Hippocampal formation (tissue), 2 donors: ENCODE data around the gene SCAPER.
A peak's percentile ranks its signal among the peaks of the same experiment; 100 is the strongest.
"Not testable (repeated sequence)": the region's sequence is repeated elsewhere in the genome, so short reads cannot be mapped to it uniquely, and the experiment has no call there.

Experiments
- DNase-seq, 2 donors: peaks; one replicate each; lab custom pipeline; 2025; lab: John Stamatoyannopoulos, UW

The SCAPER gene

DNA sequence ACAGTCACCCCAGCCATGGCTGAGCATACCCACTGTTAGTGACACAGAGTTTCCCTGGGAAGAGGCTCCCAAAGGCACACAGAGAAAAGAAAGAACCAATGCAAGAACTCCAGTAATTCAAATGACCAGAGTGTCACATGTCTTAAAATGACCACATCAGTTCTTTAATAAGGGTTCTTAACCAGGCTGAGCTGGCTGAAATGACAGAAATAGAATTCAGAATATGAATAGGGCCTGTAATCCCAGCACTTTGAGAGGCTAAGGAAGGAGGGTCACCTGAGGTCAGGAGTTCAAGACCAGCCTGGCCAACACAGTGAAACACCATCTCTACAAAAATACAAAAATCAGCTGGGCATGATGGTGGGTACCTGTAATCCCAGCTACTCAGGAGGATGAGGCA, 54.8 kb downstream of the SCAPER start:
- not testable (repeated sequence) for DNase-seq

DNA sequence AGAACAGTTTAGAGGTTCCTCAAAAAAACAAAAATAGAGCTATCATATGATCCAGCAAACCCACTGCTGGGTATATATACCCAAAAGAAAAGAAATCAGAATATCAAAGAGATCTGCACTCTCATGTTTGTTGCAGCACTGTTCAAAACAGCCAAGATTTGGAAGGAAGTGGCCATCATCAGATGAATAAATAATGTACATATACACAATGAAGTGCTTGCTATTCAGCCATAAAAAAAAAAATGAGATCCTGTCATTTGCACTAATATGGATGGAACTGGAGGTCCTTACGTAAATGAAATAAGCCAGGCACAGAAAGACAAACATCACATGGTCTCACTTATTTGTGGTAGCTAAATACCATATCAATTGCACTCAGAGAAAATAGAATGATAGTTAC, 58.4 kb downstream of the SCAPER start:
- DNase-seq: no peak

DNA sequence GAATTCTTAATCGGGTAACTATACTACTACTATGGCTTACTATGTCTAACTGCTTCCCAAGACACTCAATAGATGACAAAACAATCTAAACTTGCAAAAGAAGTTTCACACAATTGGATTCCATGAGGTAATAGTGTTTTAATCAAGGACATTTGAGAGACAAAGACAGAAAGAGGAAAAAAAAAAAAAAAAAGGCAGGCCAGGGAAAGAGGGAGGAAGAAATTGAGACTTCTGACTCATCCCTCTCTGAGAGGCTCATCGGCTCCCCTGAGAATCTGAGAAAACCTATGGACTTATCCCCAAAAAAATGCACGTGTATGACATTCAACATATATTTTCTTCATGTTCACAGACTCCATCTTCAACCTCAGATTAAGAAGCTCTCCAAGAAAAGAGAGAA, 61.0 kb downstream of the SCAPER start:
- no peak for DNase-seq

DNA sequence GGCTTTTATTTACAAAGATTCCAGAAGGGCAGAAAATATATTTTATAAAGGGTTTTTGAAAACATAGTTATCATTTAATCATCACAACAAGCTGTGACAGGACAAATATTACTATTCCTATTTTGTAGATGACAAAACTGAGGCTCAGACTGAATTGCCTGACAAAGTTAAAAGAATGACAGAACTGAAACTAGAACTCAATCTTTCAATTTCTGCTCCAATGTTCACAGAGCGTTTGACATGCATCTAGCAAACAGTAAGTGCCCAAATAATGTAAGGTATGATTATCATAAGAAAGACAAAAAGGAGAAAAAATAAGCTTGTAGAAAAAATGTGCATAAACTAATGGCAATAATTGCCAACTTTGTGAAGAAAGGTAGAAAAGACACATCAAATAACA, 61.9 kb downstream of the SCAPER start:
- no peak for DNase-seq

DNA sequence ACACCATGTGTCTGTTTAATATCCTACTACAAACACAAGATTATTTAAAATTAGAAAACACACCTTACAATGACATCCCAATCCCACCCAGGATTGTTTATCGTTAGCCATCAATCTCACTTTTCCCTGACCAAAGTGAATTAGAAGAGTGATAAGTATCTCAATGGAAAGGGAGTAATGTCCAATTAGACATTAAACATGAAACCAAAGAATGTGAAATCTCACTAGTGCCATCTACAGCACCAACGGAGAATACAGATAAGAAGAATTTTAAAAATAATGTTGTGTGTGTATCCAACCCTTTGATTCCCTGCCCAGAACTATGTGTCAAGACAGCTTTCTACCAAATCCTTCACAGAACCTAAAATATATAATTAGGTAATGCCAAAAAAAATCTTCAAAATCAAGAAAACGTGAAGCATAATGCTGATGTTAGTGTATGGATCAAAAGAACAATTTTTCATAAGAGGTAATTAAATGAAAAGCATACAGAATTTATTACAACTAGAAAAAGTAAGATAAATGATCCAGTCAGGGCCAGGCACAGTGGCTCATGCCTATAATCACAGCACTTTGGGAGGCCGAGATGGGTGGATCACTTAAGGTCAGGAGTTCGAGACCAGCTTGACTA, 64.2 kb downstream of the SCAPER start:
- peak in 1 of 2 donors; percentile 25 for DNase-seq

DNA sequence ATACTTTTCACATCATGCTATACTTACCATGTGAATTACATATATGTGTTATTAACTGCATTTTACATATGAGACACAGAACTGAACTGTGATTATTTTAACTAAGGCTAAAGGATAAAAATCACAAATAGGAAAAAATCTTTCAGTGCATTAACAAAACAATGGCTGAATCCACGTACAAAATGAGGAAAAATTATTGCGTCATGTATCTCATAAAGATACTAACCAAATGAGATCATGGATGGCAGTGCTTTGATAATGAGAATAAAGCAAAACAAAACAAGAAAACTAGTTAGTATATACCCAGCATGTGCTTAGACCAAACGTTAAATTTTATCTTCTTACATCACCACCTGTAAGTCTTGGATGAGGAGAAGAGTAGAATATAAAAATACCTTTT, 66.0 kb downstream of the SCAPER start:
- DNase-seq: no peak

DNA sequence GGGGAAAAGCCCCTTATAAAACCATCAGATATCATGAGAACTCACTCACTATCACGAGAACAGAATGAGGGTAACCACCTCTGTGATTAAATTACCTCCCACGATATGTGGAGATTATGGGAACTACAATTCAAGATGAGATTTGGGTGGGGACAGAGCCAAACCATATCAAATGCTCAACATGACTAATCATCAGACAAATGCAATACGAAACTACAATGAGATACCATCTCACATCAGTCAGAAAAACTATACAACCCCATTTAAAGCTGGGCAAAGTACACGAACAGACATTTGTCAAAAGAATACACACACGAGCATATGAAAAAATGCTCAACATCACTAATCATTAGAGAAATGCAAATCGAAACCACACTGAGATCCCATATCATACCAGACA, 67.7 kb downstream of the SCAPER start:
- no peak for DNase-seq

DNA sequence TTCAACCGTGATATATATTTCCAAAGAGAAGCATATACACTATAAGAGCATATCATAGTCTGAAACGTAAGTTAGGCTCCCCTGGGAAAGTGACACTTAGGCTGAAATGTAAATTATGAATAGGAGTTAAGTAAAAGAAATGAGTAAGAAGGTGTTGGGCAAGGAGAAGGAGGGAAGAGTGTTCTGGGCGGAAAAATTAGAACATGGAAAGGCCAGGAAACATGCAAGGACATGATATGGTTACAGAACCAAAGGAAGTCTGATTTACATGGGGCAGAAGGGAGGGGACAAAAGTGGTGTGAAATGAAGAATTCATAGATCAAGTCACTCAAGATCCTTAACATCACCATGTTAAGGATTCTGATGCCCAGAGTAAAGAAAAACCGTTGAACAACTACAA, 75.2 kb downstream of the SCAPER start:
- DNase-seq: no peak

DNA sequence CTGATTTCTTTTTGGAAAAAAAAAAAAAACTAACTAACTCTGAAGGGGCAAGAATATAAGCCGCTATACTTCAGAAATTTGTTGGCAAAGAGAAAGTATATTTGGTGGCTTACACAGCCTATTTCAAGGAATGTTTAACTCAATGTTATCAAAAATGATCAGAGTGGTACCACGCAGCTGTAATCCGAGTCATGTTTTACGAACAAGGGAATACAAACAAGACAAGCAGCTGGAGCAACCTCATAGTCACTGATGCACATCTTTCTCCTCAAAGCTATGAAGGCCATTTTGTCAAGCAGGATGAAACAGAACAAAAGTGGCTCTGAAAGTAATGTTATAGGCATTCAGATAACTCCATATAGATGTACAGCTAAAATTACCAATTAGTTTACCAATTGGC, 81.2 kb downstream of the SCAPER start:
- DNase-seq: no peak

DNA sequence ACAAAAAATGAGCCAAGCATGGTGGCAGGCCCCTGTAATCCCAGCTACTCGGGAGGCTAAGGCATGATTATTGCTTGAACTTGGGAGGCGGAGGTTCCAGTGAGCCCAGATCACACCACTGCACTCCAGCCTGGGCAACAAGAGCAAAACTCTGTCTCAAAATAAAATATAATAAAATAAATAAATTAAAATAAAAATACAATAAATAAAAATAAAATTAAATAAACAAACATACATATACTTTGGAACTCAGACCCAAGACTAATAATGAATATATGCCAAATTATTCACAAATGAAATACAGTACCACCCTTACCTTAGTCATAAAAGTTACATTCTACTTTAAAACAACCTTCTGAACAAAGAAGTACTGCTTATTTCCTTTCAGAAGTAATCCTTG, 81.8 kb downstream of the SCAPER start:
- DNase-seq: no peak

DNA sequence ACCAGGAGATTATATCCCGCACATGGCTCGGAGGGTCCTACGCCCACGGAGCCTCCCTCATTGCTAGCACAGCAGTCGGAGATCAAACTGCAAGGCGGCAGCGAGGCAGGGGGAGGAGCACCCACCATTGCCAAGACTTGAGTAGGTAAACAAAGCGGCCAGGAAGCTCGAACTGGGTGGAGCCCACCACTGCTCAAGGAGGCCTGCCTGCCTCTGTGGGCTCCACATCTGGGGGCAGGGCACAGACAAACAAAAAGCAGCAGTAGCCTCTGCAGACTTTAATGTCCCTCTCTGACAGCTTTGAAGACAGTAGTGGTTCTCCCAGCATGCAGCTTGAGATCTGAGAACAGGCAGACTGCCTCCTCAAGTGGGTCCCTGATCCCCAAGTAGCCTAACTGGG, 86.2 kb downstream of the SCAPER start:
- DNase-seq: not testable (repeated sequence)

DNA sequence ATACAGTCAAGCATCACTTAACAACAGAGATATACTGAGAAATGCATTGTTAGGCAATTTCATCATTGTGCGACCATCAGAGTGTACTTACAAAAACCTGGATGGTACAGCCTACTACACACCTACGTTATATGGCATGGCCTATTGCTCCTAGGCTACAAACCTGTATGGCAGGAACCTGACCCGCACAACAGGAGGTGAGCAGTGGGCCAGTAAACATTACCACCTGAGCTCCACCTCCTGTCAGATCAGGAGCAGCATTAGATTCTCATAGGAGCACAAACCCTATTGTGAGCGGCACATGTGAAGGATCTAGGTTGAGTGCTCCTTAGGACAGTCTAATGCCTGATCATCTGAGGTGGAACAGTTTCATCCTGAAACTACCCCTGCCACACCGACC, 89.7 kb downstream of the SCAPER start:
- DNase-seq: no peak

DNA sequence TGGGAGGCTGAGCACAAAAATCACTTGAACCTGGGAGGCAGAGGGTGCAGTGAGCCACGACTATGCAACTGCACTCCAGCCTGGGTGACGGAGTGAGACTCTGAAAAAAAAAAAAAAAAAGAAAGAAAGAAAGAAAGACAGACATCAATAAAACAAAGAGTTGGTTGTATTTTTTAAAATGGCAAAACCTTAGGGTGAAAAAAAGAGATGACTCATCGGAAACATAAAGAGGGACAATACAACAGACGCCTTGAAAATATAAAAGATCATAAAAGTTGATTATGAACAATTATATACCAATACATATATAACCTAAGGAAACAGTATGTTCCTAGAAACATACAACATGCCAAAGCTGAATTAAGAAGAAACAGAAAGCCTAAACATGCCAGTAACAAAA, 92.8 kb downstream of the SCAPER start:
- DNase-seq: no peak

DNA sequence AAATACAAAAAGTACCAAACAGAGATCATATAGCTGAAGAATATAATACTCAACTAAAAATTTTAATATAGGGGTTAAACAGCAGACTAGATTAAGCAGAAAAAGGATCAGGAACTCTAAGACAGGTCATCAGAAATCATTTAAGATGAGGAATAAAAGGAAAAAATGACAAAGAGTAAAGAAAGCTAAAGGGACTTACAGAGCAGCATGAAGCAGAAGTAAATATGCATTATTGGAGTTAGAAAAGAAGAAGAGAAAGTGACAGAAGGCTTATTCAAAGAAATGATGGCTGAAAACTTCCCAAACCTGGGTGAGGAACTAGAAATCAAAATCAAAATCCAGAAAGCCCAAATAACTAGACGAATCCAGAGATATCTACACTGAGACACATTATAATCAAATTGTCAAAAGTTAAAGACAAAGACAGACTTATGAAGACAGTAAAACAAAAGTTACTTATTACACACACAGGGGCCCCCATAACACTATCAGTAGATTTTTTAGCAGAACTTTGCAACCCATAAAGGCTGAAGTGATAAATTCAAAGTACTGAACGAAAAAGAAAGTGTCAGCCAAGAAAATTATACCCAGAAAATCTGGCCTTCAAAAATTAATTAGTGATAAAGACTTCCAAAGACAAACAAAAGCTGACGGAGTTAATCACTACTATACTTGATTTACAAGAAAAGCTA, 95.6 kb downstream of the SCAPER start:
- DNase-seq: no peak

DNA sequence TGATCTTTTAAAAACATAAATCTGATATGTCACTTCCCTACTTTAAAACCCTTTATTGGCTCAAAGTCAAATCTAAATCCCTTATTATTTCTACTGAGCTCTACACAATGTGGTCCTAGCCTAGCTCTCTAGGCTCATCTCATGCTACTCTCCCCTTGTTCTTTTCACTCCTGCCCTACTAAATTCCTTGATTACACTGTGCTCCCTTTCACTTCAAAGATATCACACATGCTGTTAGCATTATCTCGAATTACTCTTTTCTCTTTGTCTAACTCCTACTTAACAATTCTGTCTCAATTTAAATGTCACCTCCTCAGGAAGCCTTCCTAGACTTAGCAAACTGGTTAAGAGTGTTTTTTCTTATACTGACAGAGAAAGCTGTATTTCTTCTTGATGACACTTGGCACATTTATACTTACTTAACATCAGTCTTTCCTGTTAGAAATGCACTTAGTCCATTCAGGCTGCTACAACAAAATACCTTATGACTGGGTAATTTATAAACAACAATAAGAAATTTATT, 102.0 kb downstream of the SCAPER start:
- no peak for DNase-seq

DNA sequence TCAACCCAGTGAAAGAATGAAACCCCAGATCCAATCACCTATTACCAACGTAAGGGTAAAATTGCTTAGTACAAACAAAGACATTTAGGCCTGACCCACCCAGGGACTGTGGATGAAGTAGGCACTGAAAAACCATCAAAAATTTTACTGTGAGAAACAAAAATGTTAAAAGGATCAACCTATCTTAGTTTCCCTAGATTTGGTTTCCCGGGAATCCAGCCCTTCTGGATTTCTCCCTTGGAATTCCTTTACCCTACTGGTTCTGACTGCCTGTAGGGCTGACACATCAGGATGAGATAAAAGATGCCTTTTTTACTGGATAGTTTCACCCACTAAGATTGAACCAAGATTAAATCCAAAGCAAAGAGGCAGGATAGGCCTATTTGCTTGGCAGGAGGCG, 102.7 kb downstream of the SCAPER start:
- no peak for DNase-seq

DNA sequence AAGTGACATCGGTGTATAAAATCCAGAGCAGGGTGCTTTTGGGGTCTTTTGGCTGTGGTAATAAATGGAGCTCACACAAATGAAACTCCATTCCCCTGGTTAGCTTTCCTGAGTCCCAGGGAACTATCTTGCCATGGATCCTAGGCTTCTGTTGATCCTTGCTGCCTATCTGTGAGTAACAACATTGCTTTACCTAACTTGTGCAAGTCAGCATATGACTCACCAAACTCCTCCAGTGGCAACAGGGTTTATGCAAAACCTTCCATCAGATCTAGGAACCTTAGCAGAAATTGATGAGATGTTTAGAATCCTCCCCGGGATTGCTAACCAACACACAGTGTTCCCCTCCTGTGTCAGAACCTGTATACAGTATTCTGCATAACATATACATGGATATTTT, 105.4 kb downstream of the SCAPER start:
- no peak for DNase-seq

DNA sequence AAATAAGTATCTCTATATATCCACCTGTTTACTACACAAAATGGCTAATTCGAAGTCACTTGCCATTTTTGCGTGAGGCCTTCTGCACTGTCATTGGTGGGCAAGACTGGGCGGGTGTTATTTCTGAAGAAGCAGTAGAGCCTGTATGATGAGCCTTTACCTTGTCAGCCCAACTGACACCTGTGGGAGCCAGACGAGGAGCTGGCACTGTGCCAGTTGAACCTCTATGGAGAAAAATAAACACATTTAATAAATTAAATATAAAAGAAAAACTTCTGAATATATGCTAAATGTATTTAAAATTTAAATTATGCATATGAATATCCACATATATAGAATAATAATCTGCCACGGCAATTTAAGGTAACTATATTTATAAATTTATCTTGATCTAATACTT, 109.9 kb downstream of the SCAPER start:
- DNase-seq: no peak

DNA sequence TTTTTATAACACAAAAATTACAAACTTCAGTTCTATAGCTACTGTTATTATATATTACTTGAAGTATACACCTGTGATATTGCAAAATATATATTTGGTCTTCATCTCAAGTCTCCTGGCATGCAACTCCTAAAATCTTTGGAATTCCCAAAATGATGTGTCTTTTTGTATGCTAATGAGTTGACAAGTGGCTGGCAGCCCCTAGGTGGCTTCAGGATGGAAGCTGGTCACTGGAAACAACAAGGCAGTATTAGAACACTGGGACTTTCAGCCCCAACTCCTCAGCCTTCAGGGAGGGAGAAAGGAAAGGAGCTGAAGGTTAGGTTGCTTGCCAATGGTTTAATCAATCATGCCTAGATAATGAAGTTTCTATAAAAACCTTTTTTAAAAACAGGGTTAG, 112.0 kb downstream of the SCAPER start:
- no peak for DNase-seq

DNA sequence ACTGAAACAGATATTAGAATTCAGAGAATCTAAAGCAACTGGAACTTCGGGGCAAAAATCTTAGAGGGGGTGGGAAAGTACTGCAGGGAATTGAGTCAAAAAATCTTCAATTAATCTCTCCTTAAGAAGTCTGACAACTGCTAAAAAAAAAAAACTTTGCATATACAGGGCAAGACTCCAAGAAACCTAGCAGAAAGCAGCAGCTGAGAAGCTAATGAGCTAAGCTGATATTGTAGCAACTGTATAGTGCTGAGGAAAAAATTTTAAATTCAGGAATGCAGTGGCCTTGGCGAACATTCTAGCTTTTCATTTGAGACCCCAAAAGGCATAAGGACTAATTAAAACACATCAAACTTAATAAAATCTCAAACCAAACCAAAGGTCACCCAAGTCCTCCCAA, 113.6 kb downstream of the SCAPER start:
- no peak for DNase-seq

DNA sequence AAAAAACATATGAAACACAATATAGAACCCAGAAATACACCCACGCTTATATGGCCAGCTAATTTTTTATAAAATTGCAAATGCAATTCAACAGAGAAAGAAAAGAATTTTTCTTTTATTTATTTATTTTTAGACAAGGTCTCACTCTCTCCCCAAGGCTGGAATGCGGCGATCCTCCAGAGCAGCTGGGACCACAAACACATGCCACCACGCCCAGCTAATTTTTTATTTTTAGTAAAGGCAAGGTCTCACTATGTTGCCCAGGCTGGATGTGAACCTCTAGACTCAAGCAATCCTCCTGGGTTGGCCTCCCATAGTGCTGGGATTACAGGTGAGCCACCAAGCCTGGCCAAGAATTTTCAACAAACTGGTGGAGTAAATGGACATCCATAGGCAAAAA, 117.9 kb downstream of the SCAPER start:
- DNase-seq: no peak

DNA sequence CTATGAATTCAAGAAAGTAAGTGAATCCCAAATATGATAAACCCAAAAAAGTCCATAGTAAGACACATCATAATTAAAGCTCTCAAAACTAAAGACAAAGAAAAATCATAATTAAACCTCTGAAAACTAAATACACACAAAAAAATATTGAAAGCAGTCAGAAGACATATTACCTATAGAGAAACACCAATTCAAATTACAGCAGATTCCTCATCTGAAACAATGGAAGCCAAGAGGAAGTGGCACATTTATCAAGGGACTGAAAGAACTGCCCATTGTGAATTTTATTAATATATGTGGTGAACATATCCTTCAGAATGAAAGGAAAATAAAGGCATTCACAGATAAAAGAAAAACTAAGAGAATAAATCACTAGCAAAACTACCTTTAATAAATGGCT, 128.2 kb downstream of the SCAPER start:
- DNase-seq: no peak

DNA sequence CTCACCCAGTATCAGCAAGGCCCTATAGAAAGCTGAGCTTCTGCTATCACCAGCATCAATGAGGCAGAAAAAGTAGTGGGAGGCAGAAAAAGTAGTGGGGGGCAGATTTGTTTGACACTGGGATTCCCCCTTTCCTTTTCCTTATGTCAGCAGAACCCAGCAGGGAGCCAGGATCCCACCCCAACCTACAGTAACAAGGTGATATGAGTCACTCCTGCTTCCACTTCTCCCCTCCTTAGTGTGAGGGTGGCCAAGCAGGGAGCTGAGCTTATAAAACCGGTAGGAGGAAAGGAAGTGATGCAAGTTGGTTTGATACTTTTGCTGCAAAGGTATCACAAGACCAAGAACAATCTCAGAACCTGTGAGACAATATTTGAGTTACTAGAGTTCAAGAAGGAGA, 128.7 kb downstream of the SCAPER start:
- no peak for DNase-seq

DNA sequence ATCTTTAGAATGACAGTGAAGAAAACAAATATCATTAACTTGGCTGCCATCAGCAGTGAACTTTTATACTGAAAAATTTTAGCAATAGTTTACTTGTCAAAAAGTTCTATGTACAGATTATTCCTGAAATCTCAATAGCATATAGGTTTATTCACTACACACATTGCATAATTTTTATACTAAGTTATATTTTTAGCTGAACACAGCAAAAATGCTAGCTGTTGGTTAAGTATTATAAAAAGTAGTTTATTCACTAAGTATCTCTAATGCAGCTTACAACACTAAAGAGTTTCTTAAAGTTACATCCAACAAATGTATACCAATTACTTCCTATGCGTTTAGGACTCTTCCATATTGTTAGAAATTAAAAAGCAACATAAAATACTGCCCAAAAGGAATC, 131.9 kb downstream of the SCAPER start:
- DNase-seq: no peak
